Measurements from ENCODE around the gene CCL2. TPM values are rescaled to one million over a fixed set of nuclear protein-coding genes. Genes with fewer than 3 reads are reported as not detected.

Gene CCL2
- total and polyA plus RNA-seq, 2 donors: 22.4 to 46.2 TPM

DNA sequence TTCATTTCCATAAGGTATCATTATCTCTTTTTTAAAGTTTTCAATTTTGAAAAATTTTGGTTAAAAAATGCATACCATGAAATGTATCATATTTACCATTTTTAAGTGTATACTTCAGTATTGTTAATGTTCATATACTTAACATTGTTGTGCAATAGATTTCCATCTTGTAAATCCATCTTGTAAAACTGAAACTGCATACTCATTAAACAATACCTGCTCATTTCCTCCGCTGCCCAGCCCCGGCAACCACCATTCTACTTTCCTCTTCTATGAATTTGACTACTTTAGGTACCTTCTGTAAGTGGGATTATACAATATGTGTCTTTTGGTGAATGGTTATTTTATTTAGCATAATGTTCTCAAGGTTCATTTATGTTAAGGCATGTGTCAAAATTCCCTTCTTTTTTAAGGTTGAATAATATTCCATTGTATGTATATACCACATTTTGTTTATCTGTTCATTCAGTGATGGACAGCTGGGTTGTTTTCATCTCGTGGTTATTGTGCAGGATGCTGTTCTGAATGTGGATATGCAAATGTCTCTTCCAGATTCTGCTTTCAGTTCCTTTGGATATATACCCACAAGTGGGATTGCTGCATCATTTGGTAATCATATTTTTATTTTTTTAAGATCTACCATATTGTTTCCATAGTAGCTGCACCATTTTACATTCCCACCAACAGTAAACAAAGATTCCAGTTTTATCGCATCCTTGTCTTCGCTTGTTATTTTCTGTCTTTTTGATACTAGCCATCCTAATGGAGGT is 6.7 kb downstream of the CCL2 start:
- Histone ChIP-seq H3K36me3 (ENCODE audit: insufficient read depth) (no peaks in the 10 kb centered on the region), H3K27ac (ENCODE audit: low read depth) (no peak overlapping the region), H3K4me1 (ENCODE audit: insufficient read depth) (no peaks in the 10 kb centered on the region), H3K4me3 (ENCODE audit: low read depth, low read length) (no peak overlapping the region)
- 85% methylated on average over 5 of the region's 5 CpGs for WGBS
- DNase-seq (ENCODE audit: extremely low spot score): no peak

DNA sequence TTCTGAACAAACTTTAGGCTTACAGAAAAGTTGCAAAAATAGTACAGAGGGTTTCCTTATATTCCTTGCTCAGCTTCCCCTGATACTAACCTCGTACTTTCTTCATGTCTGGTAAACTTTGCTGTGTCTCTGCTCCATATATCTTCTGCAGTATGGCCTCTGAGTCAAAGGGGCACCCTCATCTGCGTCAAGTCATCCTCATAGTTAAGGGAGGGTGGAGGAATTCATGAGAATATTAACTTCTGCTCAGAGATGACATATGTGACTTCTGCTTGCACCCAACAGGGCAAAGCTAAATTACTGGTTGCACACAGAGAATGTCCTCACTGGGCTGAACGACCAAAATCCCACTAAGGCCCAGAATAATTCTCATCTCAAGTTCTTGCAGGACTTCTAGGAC is 10.6 kb downstream of the CCL2 start:
- Histone ChIP-seq H3K4me3 (ENCODE audit: low read depth, low read length) (no peak overlapping the region), H3K27ac (ENCODE audit: low read depth) (no peak overlapping the region), H3K4me1 (ENCODE audit: insufficient read depth) (no peaks in the 10 kb centered on the region), H3K36me3 (ENCODE audit: insufficient read depth) (no peaks in the 10 kb centered on the region)
- no peak for DNase-seq (ENCODE audit: extremely low spot score)
- 57% methylated on average over 3 of the region's 3 CpGs for WGBS

DNA sequence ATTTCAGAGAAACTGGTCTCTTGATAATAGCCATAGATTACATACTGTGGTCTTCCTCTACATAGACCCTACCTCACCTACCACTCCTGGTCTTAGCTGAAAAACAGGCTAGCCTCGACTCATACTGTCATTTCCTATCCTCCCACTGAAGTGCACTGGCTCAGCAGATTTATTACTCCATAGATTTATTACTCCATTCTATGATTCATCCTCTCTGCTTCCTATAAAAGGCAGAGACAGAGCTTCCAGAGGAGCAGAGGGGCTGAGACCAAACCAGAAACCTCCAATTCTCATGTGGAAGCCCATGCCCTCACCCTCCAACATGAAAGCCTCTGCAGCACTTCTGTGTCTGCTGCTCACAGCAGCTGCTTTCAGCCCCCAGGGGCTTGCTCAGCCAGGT is 14.9 kb downstream of the CCL2 start, which contains the start of gene CCL7:
TSS of gene CCL7 (plus strand) at position 253 of the 400 bp plus-strand sequence. CDS start at position 323, 70 bp downstream.
- Histone ChIP-seq H3K27ac (ENCODE audit: low read depth) (no peak within 1 kb of the TSS), H3K4me3 (ENCODE audit: low read depth, low read length) (no peak within 1 kb of the TSS), H3K4me1 (ENCODE audit: insufficient read depth) (no peaks in the 10 kb centered on the region), H3K36me3 (ENCODE audit: insufficient read depth) (no peaks in the 10 kb centered on the region)
- no peak for DNase-seq (ENCODE audit: extremely low spot score)
- WGBS: 10% methylated on average over 1 of the region's 1 CpG

DNA sequence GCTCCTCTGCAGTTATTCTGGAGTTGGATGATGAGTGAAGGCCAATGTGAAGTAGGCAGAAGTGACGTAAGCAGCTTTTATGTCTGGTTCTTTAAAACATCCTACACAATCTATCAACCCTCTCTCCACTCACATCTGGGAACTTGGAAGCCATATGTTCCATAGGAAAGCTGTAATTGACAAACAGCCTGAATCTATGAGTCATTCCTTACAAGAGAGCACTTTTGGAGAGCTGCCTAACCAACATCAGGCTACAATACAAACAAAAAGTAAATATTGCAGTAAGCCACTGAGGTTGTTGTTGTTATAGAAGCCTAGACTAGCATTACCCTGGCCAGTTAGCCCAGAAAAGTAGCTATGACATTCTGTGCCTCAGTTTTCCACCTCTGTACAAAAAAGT is 20.8 kb downstream of the CCL2 start:
- no peak overlapping the region for H3K27ac ChIP-seq (ENCODE audit: low read depth)
- 28% methylated on average over 1 of the region's 1 CpG for WGBS
- no peak for DNase-seq (ENCODE audit: extremely low spot score)

DNA sequence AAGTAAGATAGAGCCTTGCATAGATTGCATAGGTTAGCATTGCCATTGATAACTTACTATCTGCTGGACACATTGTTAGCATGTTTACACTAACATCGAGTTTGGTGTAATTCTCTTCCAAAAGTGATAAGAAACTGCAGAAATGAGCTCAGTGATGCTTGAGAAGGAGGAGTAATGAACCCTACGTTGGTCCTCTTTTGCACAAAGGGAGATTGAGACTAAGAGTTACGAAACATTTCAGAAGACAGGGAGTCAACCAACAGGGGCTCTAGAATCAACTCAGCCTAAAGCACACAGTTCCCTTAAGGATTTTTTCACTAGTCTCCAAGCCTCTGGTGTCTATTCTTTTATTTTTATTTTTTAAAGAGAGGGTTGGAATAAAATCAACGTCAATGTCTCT is 21.7 kb downstream of the CCL2 start:
- Histone ChIP-seq H3K27ac (ENCODE audit: low read depth) (no peak overlapping the region), H3K36me3 (ENCODE audit: insufficient read depth) (no peaks in the 10 kb centered on the region), H3K4me1 (ENCODE audit: insufficient read depth) (no peaks in the 10 kb centered on the region), H3K4me3 (ENCODE audit: low read depth, low read length) (no peak overlapping the region)
- 59% methylated on average over 4 of the region's 4 CpGs for WGBS
- no peak for DNase-seq (ENCODE audit: extremely low spot score)

More for the DNA sequence above, 20.8 kb downstream of the CCL2 start:
- H3K4me1 ChIP-seq (ENCODE audit: insufficient read depth): no peaks in the 10 kb centered on the region
- H3K4me3 ChIP-seq (ENCODE audit: low read depth, low read length): no peak overlapping the region
- H3K36me3 ChIP-seq (ENCODE audit: insufficient read depth): no peaks in the 10 kb centered on the region

DNA sequence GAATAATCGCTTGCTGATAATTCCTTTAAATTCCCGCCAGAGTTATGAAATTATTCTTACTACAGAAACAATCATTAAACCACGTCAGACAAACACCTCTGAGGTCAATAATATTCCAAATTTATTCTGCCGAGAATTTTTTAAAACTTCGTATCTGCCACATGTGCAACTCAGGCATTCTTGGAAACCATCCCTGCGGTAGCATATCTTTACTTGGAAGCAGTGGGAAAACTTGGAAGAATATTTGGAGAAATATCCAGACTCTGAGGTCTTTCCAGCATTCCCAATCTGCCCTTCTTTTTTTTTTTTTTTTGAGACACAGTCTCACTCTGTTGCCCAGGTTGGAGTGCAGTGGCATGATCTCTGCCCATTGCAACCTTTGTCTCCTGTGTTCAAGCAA is 28.5 kb downstream of the CCL2 start:
- H3K4me1 ChIP-seq (ENCODE audit: insufficient read depth): no peaks in the 10 kb centered on the region
- no peak for DNase-seq (ENCODE audit: extremely low spot score)
- H3K4me3 ChIP-seq (ENCODE audit: low read depth, low read length): no peak overlapping the region
- WGBS: 58% methylated on average over 6 of the region's 6 CpGs
- H3K27ac ChIP-seq (ENCODE audit: low read depth): no peak overlapping the region
- no peaks in the 10 kb centered on the region for H3K36me3 ChIP-seq (ENCODE audit: insufficient read depth)

DNA sequence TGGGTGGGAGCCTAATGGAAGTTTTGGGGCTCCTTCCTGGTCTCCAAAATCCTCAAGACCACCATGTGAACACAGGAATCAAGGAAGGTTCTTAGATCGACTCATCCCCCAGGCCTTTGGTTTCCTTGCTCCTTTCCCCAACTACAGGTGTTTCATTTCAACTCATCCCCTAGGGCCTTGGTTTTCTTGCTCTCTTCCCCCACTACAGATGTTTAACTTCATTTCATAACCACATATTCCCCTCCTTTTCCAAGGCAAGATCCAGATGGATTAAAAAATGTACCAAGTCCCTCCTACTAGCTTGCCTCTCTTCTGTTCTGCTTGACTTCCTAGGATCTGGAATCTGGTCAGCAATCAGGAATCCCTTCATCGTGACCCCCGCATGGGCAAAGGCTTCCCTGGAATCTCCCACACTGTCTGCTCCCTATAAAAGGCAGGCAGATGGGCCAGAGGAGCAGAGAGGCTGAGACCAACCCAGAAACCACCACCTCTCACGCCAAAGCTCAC is 30.3 kb downstream of the CCL2 start, which contains the start of gene CCL11:
TSS of gene CCL11 (plus strand) at position 457 of the 507 bp plus-strand sequence. CDS start 67 bp downstream, outside the sequence.
- WGBS: 47% methylated on average over 4 of the region's 4 CpGs
- H3K4me1 ChIP-seq (ENCODE audit: insufficient read depth): no peaks in the 10 kb centered on the region
- H3K36me3 ChIP-seq (ENCODE audit: insufficient read depth): no peaks in the 10 kb centered on the region
- H3K27ac ChIP-seq (ENCODE audit: low read depth): no peak within 1 kb of the TSS
- no peak within 1 kb of the TSS for H3K4me3 ChIP-seq (ENCODE audit: low read depth, low read length)
- peak; percentile 33 for DNase-seq (ENCODE audit: extremely low spot score)

DNA sequence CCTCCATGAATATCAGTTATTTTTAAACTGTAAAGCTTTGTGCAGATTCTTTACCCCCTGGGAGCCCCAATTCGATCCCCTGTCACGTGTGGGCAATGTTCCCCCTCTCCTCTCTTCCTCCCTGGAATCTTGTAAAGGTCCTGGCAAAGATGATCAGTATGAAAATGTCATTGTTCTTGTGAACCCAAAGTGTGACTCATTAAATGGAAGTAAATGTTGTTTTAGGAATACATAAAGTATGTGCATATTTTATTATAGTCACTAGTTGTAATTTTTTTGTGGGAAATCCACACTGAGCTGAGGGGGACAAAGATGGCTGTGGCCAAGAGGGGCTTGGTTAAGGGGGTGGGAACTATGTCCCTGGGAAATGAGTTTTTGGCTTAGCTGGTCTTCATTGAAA is 32.8 kb downstream of the CCL2 start:
- 56% methylated on average over 2 of the region's 2 CpGs for WGBS
- H3K36me3 ChIP-seq (ENCODE audit: insufficient read depth): no peaks in the 10 kb centered on the region
- no peak overlapping the region for H3K4me3 ChIP-seq (ENCODE audit: low read depth, low read length)
- DNase-seq (ENCODE audit: extremely low spot score): no peak
- no peaks in the 10 kb centered on the region for H3K4me1 ChIP-seq (ENCODE audit: insufficient read depth)
- H3K27ac ChIP-seq (ENCODE audit: low read depth): no peak overlapping the region

DNA sequence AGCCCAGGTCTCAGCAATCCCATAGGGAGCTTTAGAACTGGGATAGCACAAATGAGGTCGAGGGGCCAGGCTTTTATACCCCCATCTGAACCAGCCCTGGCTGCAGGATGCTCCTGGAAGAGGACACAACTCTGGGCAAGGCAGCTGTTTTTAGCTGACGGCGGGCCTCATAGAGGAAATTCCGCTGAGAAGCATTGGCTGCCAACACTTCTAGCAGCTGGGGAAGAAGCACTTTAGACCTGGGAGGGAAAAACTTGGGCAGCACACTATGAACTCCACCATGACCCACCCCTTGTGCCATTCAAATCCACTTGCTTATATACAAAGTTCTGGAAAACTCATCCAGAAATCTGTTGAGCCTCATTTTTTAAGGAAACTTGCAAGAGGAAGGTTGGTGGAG is 35.5 kb downstream of the CCL2 start:
- DNase-seq (ENCODE audit: extremely low spot score): no peak
- WGBS: 55% methylated on average over 4 of the region's 4 CpGs
- no peaks in the 10 kb centered on the region for H3K4me1 ChIP-seq (ENCODE audit: insufficient read depth)
- H3K36me3 ChIP-seq (ENCODE audit: insufficient read depth): no peaks in the 10 kb centered on the region
- no peak overlapping the region for H3K4me3 ChIP-seq (ENCODE audit: low read depth, low read length)
- H3K27ac ChIP-seq (ENCODE audit: low read depth): no peak overlapping the region

DNA sequence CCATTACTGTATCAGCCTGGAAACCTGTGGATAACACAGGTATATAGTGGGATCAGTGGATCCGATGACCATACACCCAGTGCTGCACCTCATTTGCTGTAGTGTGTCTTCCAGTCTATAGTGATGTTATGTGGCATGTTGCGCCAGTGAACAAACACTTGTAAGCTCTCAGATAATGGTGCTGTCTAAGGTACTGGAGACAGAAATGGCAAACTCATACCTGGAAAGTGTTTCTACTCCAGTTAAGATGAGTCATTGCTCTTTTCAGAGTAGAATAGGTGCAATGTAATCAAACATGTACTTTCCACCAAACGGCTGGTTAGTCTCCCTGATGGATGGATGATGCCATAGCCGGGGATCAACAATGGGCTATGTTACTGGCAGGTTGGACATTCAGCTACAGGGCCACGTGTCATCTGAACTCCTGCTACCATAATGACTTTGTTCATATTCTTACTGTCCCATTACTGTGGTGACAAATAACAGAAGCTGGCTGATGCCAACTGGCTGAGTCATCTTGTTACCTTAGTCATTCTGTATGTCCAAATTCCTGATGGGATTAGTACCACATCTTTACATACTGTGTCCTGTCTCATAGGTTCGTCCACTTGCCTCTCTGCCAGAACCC is 36.8 kb downstream of the CCL2 start:
- H3K4me3 ChIP-seq (ENCODE audit: low read depth, low read length): no peak overlapping the region
- 92% methylated on average over 6 of the region's 6 CpGs for WGBS
- H3K4me1 ChIP-seq (ENCODE audit: insufficient read depth): no peaks in the 10 kb centered on the region
- no peak overlapping the region for H3K27ac ChIP-seq (ENCODE audit: low read depth)
- no peak for DNase-seq (ENCODE audit: extremely low spot score)
- no peaks in the 10 kb centered on the region for H3K36me3 ChIP-seq (ENCODE audit: insufficient read depth)

DNA sequence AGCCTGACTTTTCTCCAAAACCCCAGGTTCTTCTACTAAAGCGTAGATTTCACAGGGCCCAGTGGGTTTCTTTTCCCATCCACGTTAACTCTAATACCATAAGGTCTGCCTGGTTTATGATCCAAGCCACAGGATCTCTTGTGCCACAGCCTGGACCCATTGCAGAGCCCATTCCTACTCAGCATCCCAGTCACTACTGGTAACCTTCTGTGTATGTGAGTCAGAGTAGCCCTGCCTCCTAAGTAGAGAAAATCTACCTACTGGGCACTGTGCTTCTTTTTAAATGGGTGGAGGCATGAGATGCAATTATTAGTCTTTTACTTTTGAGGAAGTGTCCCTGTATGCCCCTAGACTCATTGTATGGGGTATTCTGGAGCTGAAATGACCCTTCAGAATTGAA is 43.9 kb downstream of the CCL2 start:
- 96% methylated on average over 2 of the region's 2 CpGs for WGBS
- H3K27ac ChIP-seq (ENCODE audit: low read depth): no peak overlapping the region

DNA sequence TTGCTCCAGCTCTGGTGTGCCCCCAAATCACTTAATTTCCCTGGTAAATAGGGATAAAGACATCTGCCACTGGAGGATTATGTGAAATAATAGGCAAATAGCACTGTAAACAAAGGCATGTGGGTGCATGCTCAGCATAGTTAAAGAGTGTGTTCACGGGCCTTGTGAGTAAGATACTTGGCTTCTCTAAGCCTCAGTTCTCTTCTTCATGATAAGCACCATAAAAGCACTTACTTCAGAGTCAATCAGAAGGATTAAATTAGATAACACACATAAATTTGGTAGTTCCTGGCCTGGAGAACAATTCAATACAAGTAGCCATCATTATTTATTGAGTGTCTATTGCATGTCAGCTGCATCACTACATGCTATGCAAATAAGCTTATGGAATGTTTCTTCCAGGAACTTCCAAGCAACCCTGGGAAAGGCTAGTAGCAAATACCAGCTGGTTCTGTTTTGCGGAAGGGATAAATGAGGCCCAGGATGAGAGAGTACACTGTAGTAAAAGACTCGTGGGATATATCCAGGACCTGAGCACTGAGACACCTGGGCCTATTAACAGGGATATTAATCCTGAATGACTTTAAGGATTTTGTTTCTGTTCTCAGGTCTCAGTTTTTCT is 45.0 kb downstream of the CCL2 start:
- Histone ChIP-seq H3K4me1 (ENCODE audit: insufficient read depth) (no peaks in the 10 kb centered on the region), H3K36me3 (ENCODE audit: insufficient read depth) (no peaks in the 10 kb centered on the region), H3K27ac (ENCODE audit: low read depth) (no peak overlapping the region), H3K4me3 (ENCODE audit: low read depth, low read length) (no peak overlapping the region)
- DNase-seq (ENCODE audit: extremely low spot score): no peak
- 41% methylated on average over 3 of the region's 3 CpGs for WGBS

More for the DNA sequence above, 43.9 kb downstream of the CCL2 start:
- Histone ChIP-seq H3K4me1 (ENCODE audit: insufficient read depth) (no peaks in the 10 kb centered on the region), H3K36me3 (ENCODE audit: insufficient read depth) (no peaks in the 10 kb centered on the region), H3K4me3 (ENCODE audit: low read depth, low read length) (no peak overlapping the region)
- no peak for DNase-seq (ENCODE audit: extremely low spot score)

DNA sequence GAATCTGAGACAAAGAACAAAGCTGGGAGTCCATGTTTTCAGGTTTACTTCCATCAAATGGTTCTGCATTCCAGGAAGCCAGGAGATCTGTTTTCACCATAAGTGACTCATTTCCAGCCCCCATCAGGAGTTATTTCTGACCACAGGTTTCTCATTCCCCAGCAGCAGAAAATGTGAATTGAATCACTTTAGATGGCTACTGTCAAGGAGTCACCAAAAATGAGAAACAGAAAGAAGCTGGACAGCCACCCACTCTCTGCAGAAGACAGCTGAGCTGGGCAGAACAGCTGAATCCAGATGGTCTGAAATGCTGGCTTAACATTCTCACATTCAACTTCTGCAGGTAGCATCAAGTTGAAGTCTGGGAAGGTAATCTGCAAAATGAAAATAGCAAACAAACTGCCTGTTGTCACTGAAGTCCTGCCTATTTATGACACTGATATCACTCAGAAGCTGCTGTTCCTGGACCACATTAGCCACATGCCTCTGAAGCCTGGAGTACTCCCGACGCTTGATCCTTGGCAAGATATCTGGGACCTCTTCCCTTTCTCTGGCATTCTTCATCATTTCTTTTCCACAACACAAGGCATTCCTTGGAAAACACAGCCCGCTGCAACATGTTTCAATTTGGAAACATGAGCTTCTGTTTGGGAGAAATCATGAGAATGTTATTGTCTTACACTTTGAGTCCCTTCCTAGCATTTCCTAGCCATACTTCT is 45.7 kb downstream of the CCL2 start:
- no peak for DNase-seq (ENCODE audit: extremely low spot score)
- no peaks in the 10 kb centered on the region for H3K36me3 ChIP-seq (ENCODE audit: insufficient read depth)
- no peak overlapping the region for H3K27ac ChIP-seq (ENCODE audit: low read depth)
- H3K4me1 ChIP-seq (ENCODE audit: insufficient read depth): no peaks in the 10 kb centered on the region
- 53% methylated on average over 3 of the region's 3 CpGs for WGBS
- H3K4me3 ChIP-seq (ENCODE audit: low read depth, low read length): no peak overlapping the region
